GM23248 (cell line): ENCODE data around the gene AMN1. TPM values are rescaled to one million over a fixed set of nuclear protein-coding genes. Genes with fewer than 3 reads are reported as not detected.

ENCODE experiments used
- DNase-seq: peaks from one replicate; pipeline ENCODE4 v3.0.0-alpha.2; 2015
- H2AFZ ChIP-seq: fragments of 200-600 bp; sonication (generic); 2 replicates; pipeline ENCODE4 v1.6.1; 2016; ENCODE audit warnings: antibody characterized with exemption
- H3F3A ChIP-seq: fragments of 200-600 bp; sonication (generic); 2 replicates; pipeline ENCODE4 v1.6.1; 2016; ENCODE audit warnings: mild to moderate bottlenecking, antibody characterized with exemption, mixed run types; ENCODE audit not compliant: insufficient read depth
- H3K27ac ChIP-seq: fragments of 200-600 bp; sonication (generic); 2 replicates; pipeline ENCODE4 v1.5.1; 2016; ENCODE audit warnings: mild to moderate bottlenecking
- H3K27me3 ChIP-seq: fragments of 200-600 bp; sonication (generic); replicated peaks from 2 replicates; pipeline ENCODE4 v1.6.1; 2016; ENCODE audit warnings: mild to moderate bottlenecking; ENCODE audit not compliant: insufficient read depth
- H3K36me3 ChIP-seq: fragments of 200-600 bp; sonication (generic); 2 replicates; pipeline ENCODE4 v1.6.1; 2016; ENCODE audit warnings: low read depth, mild to moderate bottlenecking
- H3K4me1 ChIP-seq: fragments of 200-600 bp; sonication (generic); 2 replicates; pipeline ENCODE4 v1.6.1; 2016; ENCODE audit warnings: mild to moderate bottlenecking; ENCODE audit not compliant: insufficient read depth
- H3K4me2 ChIP-seq: fragments of 200-600 bp; sonication (generic); one replicate; pipeline ENCODE4 v1.6.1; 2016; ENCODE audit warnings: mild to moderate bottlenecking; ENCODE audit not compliant: unreplicated experiment
- H3K4me3 ChIP-seq: fragments of 200-600 bp; sonication (generic); 2 replicates; pipeline ENCODE4 v1.5.1; 2016; ENCODE audit warnings: mild to moderate bottlenecking
- H3K79me2 ChIP-seq: fragments of 200-600 bp; sonication (generic); 2 replicates; pipeline ENCODE4 v1.6.1; 2016; ENCODE audit warnings: mild to moderate bottlenecking; ENCODE audit not compliant: insufficient read depth
- H3K9ac ChIP-seq: fragments of 200-600 bp; sonication (generic); 2 replicates; pipeline ENCODE4 v1.6.1; 2016; ENCODE audit warnings: mild to moderate bottlenecking
- H3K9me2 ChIP-seq: fragments of 200-600 bp; sonication (generic); 2 replicates; pipeline ENCODE4 v1.6.1; 2016; ENCODE audit warnings: mixed run types, mild to moderate bottlenecking, moderate library complexity; ENCODE audit not compliant: insufficient read depth
- H3K9me3 ChIP-seq: fragments of 200-600 bp; sonication (generic); one replicate; pipeline ENCODE4 v1.6.1; 2017; ENCODE audit warnings: low read depth
- H4K20me1 ChIP-seq: fragments of 200-600 bp; sonication (generic); 2 replicates; pipeline ENCODE4 v1.6.0; 2016; ENCODE audit not compliant: insufficient read depth
- EZH2 ChIP-seq: fragments of 200-600 bp; sonication (generic); IDR thresholded peaks from 2 replicates; pipeline ENCODE4 v1.6.1; 2018; ENCODE audit warnings: antibody characterized with exemption, mild to moderate bottlenecking; ENCODE audit not compliant: insufficient read depth, poor library complexity, severe bottlenecking
- EZH2phosphoT487 ChIP-seq: fragments of 200-600 bp; sonication (generic); IDR thresholded peaks from 2 replicates; pipeline ENCODE4 v1.6.1; 2018; ENCODE audit warnings: antibody characterized with exemption, moderate library complexity, mild to moderate bottlenecking, low read depth; ENCODE audit not compliant: insufficient read depth
- WGBS, 2 experiments: methylation state at CpG; one replicate each; pipeline ENCODE4 v1.1.6; 2015 to 2017; ENCODE audit warnings: low lambda C conversion rate in 2 of 2, low coverage in 1 of 2; ENCODE audit errors: missing lambda C conversion rate in 2 of 2; 5-methylcytosine and 5-hydroxymethylcytosine counted together
- in situ Hi-C: fragments of 300-500 bp; cut with MboI; formaldehyde crosslinking; loops from 2 replicates; pipeline ENCODE4 v1.15.0; 2020
- polyA plus RNA-seq: library from polyadenylated mRNA; unstranded; fragments of >200 nt; fragmentation: Nextera tagmentation; extraction: Ambion mirVana; gene quantifications from 2 replicates; pipeline ENCODE4 v1.2.1, GENCODE V29; 2016
- total RNA-seq: library from RNA; depleted of rRNA; stranded (reverse); fragments of >200 nt; shearing (Covaris generic); gene quantifications from 2 replicates; pipeline ENCODE4 v1.2.3, GENCODE V29; 2014

The AMN1 gene
- total and polyA plus RNA-seq, 2 experiments from 2014 or later, result 5.0 to 5.7 TPM

DNA sequence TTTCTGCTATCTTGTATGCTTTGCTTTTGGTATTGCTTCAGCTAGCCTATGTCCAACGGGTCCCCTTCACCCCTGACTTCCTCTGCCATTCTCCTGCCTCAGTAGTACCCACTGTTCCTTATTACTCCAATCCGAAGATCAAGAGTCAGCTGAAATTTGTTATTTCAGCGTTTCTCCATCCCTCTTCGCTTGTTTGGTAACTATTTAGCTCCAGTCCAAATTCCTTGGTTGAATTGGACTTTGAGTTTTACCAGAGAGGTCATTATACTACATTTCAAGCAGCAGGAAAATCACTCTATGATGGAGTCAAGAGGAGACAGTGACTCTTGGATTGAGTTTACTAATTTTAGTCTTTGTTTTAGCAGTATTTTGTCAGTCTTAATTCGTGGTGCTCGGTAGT, 64.8 kb downstream of the AMN1 start:
- WGBS, 2 experiments, result 84 to 87% methylated on average over 6 of the region's 6 CpGs
- Histone ChIP-seq H3K36me3 (0 out of 2 replicates have a peak, but pooled peaks cover 2% of the 10 kb centered on the region), H3K27ac (no peak overlapping the region), H3K4me2 (no peak overlapping the region), H4K20me1 (no peaks in the 10 kb centered on the region), H3F3A (no peaks in the 10 kb centered on the region; the same call in none of the 2 replicates), H3K9me3 (peaks cover 3% of the 10 kb centered on the region), H3K9me2 (no peaks in the 10 kb centered on the region), H3K27me3 (no peaks in the 10 kb centered on the region), H3K4me1 (no peaks in the 10 kb centered on the region; the same call in 1 of the 2 replicates), H3K9ac (no peak overlapping the region), H3K79me2 (no peaks in the 10 kb centered on the region), H2AFZ (no peak overlapping the region), H3K4me3 (no peak overlapping the region)
- TF ChIP-seq EZH2, result no peak
- TF ChIP-seq EZH2phosphoT487, result no peak
- no peak for DNase-seq
- in situ Hi-C loops, result loop anchor here (25.0 kb wide), 2 partner anchors 298 to 998 kb away; partner anchors contain the start of gene RESF1

DNA sequence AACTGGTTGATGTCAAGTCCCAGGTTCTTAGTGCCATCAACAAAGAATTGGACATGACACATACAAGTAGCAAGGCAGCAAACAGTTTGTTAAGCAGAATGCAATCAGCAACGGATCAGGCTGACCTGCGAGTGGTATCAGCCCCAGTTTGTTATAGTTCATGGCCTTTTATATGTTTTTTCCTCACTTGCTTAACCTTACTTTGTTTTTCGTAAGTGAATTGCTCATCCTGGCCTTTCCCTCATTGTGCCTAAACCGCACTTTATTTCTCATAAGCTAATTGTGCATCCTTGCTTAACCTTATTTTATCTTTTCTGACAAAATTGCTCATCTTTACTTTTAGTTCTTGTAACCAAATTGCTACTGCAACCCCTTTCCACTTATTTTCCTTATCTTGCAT, 65.2 kb downstream of the AMN1 start:
- no peaks in the 10 kb centered on the region for H3K9me3 ChIP-seq
- H3K36me3 ChIP-seq, result no peaks in the 10 kb centered on the region
- H3K4me3 ChIP-seq, result no peak overlapping the region
- TF ChIP-seq EZH2phosphoT487, result no peak
- TF ChIP-seq EZH2, result no peak
- H3K9ac ChIP-seq, result no peak overlapping the region
- no peak overlapping the region for H3K27ac ChIP-seq
- H3K4me2 ChIP-seq, result no peak overlapping the region
- H3K27me3 ChIP-seq, result no peaks in the 10 kb centered on the region
- H3F3A ChIP-seq, result no peaks in the 10 kb centered on the region; the same call in none of the 2 replicates
- H3K4me1 ChIP-seq, result no peaks in the 10 kb centered on the region; the same call in 1 of the 2 replicates
- H4K20me1 ChIP-seq, result no peaks in the 10 kb centered on the region
- in situ Hi-C loops, result loop anchor here (25.0 kb wide), 2 partner anchors 299 to 999 kb away; partner anchors contain the start of gene RESF1
- no peak overlapping the region for H2AFZ ChIP-seq
- no peaks in the 10 kb centered on the region for H3K9me2 ChIP-seq
- WGBS, 2 experiments, result 68 to 78% methylated on average over 4 of the region's 4 CpGs
- H3K79me2 ChIP-seq, result no peaks in the 10 kb centered on the region
- no peak for DNase-seq

DNA sequence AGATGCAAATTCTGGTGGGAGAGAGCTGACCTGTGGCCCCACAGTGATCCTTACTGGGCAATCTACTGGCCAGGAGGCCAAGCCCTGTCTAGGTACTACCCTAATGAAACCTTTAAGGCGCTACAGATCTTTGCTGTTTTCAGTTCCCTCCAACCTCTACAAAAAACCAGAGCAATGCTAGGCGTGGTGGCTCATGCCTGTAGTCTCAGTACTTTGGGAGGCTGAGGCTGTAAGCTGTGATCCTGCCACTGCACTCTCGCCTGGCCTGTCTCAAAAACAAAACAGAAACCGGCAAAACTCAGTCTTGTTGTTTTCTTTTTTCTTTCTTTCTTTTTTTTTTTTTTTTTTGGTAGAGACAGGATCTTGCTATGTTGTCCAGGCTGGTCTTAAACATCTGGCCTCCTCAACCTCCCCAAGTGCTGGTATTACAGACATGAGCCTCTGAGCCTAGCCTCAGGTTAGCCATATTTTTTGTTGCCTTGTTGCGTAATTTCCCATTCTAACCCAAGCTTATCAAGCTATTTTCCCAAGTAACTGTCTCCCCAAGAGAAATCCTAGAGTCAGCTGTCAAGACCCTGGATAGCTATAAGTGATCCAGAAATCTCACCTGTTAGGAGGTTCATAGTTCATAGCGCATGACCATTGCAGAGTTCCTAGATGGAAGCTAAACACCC, 66.5 kb downstream of the AMN1 start:
- DNase-seq, result no peak
- 79 to 90% methylated on average over 6 of the region's 6 CpGs for WGBS, 2 experiments

DNA sequence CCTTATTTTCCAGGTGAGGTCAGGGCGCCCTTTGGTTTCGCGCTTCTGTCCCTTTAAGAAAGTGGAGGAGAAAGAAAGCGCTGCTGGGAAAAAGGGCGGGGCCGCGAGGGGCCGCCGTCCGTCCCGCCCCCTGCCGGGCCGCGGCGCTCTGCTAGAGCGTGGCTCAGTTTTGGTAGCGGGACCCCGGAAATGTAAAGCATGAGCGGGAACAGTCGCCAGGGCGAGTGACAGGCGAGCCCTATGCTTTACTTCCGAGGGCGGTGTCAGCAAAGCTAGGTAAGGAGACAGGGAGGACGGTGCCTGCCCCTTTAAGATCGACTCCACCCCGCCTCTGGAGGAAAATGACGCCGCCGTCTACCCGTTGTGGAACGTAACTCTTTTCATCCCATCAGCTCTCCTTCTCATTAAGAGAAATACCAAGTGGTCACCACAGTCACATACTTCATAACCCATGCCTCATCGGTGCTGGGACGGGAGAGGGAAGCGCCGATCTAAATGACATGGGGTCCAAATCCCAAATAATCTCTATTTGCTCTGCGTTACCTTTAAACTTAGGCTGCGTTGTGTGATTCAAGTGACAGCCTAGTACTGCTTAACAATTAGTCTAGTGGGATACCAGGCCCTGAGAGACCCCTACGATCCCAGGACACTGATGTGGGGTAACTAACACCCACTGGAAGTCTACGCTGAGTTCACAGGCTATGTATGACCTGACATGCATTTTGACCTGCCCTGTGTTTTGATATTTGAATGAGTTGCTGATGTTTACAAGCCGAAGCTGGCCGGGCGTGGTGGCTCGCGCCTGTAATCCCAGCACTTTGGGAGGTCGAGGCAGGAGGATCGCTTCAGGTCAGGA, 69.5 kb downstream of the AMN1 start, which contains the start of gene ETFBKMT:
Gene ETFBKMT (plus strand): TSS at position 602 of the 856 bp plus-strand sequence. CDS start 2,266 bp downstream, outside the sequence.
- Histone ChIP-seq H3K4me2 (peak within 1 kb of the TSS; percentile 92), H3K9ac (peak within 1 kb of the TSS; percentile 92), H3K36me3 (no peaks in the 10 kb centered on the region), H4K20me1 (no peaks in the 10 kb centered on the region), H3F3A (no peaks in the 10 kb centered on the region; the same call in 1 of the 2 replicates), H3K4me1 (no peaks in the 10 kb centered on the region; the same call in 1 of the 2 replicates), H3K9me2 (no peaks in the 10 kb centered on the region), H3K27me3 (no peaks in the 10 kb centered on the region), H3K27ac (peak within 1 kb of the TSS; percentile 83), H3K79me2 (no peaks in the 10 kb centered on the region), H3K4me3 (peak within 1 kb of the TSS; percentile 93), H3K9me3 (no peaks in the 10 kb centered on the region), H2AFZ (peak within 1 kb of the TSS; percentile 99)
- DNase-seq, result peak; percentile 92
- in situ Hi-C loops, result loop anchor here (10.0 to 25.0 kb wide), 4 partner anchors 303 to 1003 kb away; partner anchors contain the start of gene RESF1
- WGBS, 2 experiments, result 1% methylated on average over 37 to 47 of the region's 47 CpGs
- TF ChIP-seq EZH2phosphoT487 (no peak), EZH2 (no peak)

More for the DNA sequence above, 66.5 kb downstream of the AMN1 start:
- TF ChIP-seq EZH2phosphoT487 (no peak), EZH2 (no peak)
- Histone ChIP-seq H2AFZ (no peak overlapping the region), H3K36me3 (no peaks in the 10 kb centered on the region), H4K20me1 (no peaks in the 10 kb centered on the region), H3K27me3 (no peaks in the 10 kb centered on the region), H3K27ac (no peak overlapping the region), H3K4me1 (no peaks in the 10 kb centered on the region; the same call in 1 of the 2 replicates), H3K9ac (no peak overlapping the region), H3F3A (no peaks in the 10 kb centered on the region; the same call in 1 of the 2 replicates), H3K9me2 (no peaks in the 10 kb centered on the region), H3K4me2 (no peak overlapping the region), H3K4me3 (no peak overlapping the region), H3K79me2 (no peaks in the 10 kb centered on the region), H3K9me3 (no peaks in the 10 kb centered on the region)
- in situ Hi-C loops, result loop anchor here (25.0 kb wide), 2 partner anchors 300 to 1000 kb away; partner anchors contain the start of gene RESF1
